PC-3 (cell line): ENCODE data around the gene IFT81. TPM values are rescaled to one million over a fixed set of nuclear protein-coding genes. Genes with fewer than 3 reads are reported as not detected.
A peak's percentile ranks its signal among the peaks of the same experiment; 100 is the strongest.

Experiments
- ATAC-seq: fragments of 200-7000 bp; cut with Tn5 transposase; 2 replicates; pipeline ENCODE4 v1.9.1; 2020; ENCODE audit warnings: mild to moderate bottlenecking, moderate library complexity
- BruUV-seq: library from RNA; stranded (reverse); fragments of 400-500 nt; replicated peaks from 2 replicates; lab custom pipeline; 2021; lab: Mats Ljungman, UMichigan
- CTCF ChIA-PET: fragments of 300-600 bp; sonication (Branson Sonifier 250); formaldehyde crosslinking; loops from one replicate; lab custom pipeline; 2022; ENCODE audit warnings: antibody characterized with exemption; lab: Charles Lee
- POLR2A ChIA-PET: fragments of 300-600 bp; sonication (Branson Sonifier 250); formaldehyde crosslinking; loops from one replicate; lab custom pipeline; 2022; ENCODE audit warnings: antibody characterized with exemption; ENCODE audit not compliant: unreplicated experiment; lab: Charles Lee
- DNase-seq: peaks from one replicate; pipeline ENCODE4 v3.0.0-alpha.2; 2015
- H2AFZ ChIP-seq: fragments of 300-600 bp; sonication (generic); 2 replicates; pipeline ENCODE4 v1.6.0; 2016; ENCODE audit warnings: antibody characterized with exemption, low read length
- H3F3A ChIP-seq: fragments of 300-600 bp; sonication (generic); one replicate; pipeline ENCODE4 v1.6.0; 2017; ENCODE audit warnings: antibody characterized with exemption, low read length, control low read depth, mild to moderate bottlenecking; ENCODE audit not compliant: unreplicated experiment
- H3K27ac ChIP-seq: fragments of 300-600 bp; sonication (generic); 2 replicates; pipeline ENCODE4 v1.5.1; 2016; ENCODE audit warnings: mild to moderate bottlenecking, low read length
- H3K27me3 ChIP-seq: fragments of 300-600 bp; sonication (generic); 2 replicates; pipeline ENCODE4 v1.6.1; 2016; ENCODE audit warnings: low read length, mixed read lengths
- H3K36me3 ChIP-seq: fragments of 300-600 bp; sonication (generic); 2 replicates; pipeline ENCODE4 v1.6.1; 2016; ENCODE audit warnings: low read depth, mixed run types, low read length, mixed read lengths
- H3K4me1 ChIP-seq: fragments of 300-600 bp; sonication (generic); 2 replicates; pipeline ENCODE4 v1.5.1; 2016; ENCODE audit warnings: low read length; ENCODE audit not compliant: insufficient read depth
- H3K4me2 ChIP-seq: fragments of 300-600 bp; sonication (generic); 2 replicates; pipeline ENCODE4 v1.6.0; 2016; ENCODE audit warnings: low read length
- H3K4me3 ChIP-seq: fragments of 300-600 bp; sonication (generic); 2 replicates; pipeline ENCODE4 v1.5.1; 2016; ENCODE audit warnings: mild to moderate bottlenecking, low read length, mixed read lengths
- H3K79me2 ChIP-seq: fragments of 300-600 bp; sonication (generic); 2 replicates; pipeline ENCODE4 v1.6.1; 2017; ENCODE audit warnings: low read length, mixed read lengths
- H3K9ac ChIP-seq: fragments of 300-600 bp; sonication (generic); 2 replicates; pipeline ENCODE4 v1.6.0; 2016; ENCODE audit warnings: mild to moderate bottlenecking, low read length
- H3K9me2 ChIP-seq: fragments of 300-600 bp; sonication (generic); replicated peaks from 2 replicates; pipeline ENCODE4 v1.6.1; 2016; ENCODE audit warnings: mixed run types, low read length, mixed read lengths
- H3K9me3 ChIP-seq: fragments of 300-600 bp; sonication (generic); 2 replicates; pipeline ENCODE4 v1.6.1; 2016; ENCODE audit warnings: low read length, mixed read lengths
- H4K20me1 ChIP-seq: fragments of 300-600 bp; sonication (generic); 2 replicates; pipeline ENCODE4 v1.6.1; 2016; ENCODE audit warnings: low read length, mixed read lengths
- CTCF ChIP-seq: fragments of 300-600 bp; sonication (generic); conservative IDR thresholded peaks from 2 replicates; pipeline ENCODE4 v1.5.1; 2017; ENCODE audit warnings: antibody characterized with exemption, low read depth, mild to moderate bottlenecking, low read length
- EZH2 ChIP-seq: fragments of 300-600 bp; sonication (generic); IDR thresholded peaks from one replicate; pipeline ENCODE4 v1.6.1; 2017; ENCODE audit warnings: antibody characterized with exemption, mild to moderate bottlenecking, low read length; ENCODE audit not compliant: unreplicated experiment
- EZH2phosphoT487 ChIP-seq: fragments of 300-600 bp; sonication (generic); IDR thresholded peaks from 2 replicates; pipeline ENCODE4 v1.6.1; 2018; ENCODE audit warnings: mild to moderate bottlenecking, antibody characterized with exemption, low read length, borderline replicate concordance
- intact Hi-C: fragments of 100-400 bp; cut with micrococcal nuclease; formaldehyde crosslinking; loops from 2 replicates; pipeline ENCODE4 v1.9.0; 2023
- total RNA-seq: library from RNA; depleted of rRNA; stranded (reverse); fragments of >200 nt; gene quantifications from 2 replicates; pipeline ENCODE4 v1.2.3, GENCODE V29; 2014; rRNA removed

The IFT81 gene
- total RNA-seq, 1 experiment from 2014 or later, result 10.1 TPM

GRCh38 chr12:110266980-110267620, 142.9 kb downstream of the IFT81 start:
- peak overlapping the region; percentile 29 for H3K4me2 ChIP-seq
- POLR2A ChIA-PET, result interaction anchor here (0.6 kb wide), 2 partner anchors 13 to 477 kb away, joined by 3 read pairs; no protein-coding TSS in a partner anchor
- BruUV-seq, result no TSS peak
- peak overlapping the region; percentile 22; the same call in 1 of the 2 replicates for H3K9ac ChIP-seq
- no peaks in the 10 kb centered on the region for H3K27me3 ChIP-seq
- H3K9me2 ChIP-seq, result no peaks in the 10 kb centered on the region
- ATAC-seq (peak; percentile 42), DNase-seq (peak; percentile 77)
- TF ChIP-seq EZH2, result no peak
- TF ChIP-seq EZH2phosphoT487, result no peak
- no peak for TF ChIP-seq CTCF
- H3K79me2 ChIP-seq, result no peaks in the 10 kb centered on the region
- H3F3A ChIP-seq, result no peaks in the 10 kb centered on the region
- no peaks in the 10 kb centered on the region for H3K9me3 ChIP-seq
- peaks cover 50% of the 10 kb centered on the region for H3K4me1 ChIP-seq
- H3K36me3 ChIP-seq, result no peaks in the 10 kb centered on the region
- CTCF ChIA-PET, result no interaction called here
- intact Hi-C loops, result no loop called here
- H2AFZ ChIP-seq, result peak overlapping the region; percentile 48
- no peaks in the 10 kb centered on the region for H4K20me1 ChIP-seq
- no peak overlapping the region; the same call in 1 of the 2 replicates for H3K4me3 ChIP-seq
- H3K27ac ChIP-seq, result peak overlapping the region; percentile 63

Other genes with a start within 250 kb of the IFT81 start
- 78.2 and 82.6 TPM in 2 replicates for gene GLTP, start 243.8 kb upstream of the IFT81 start, total RNA-seq
- 21.6 and 42.8 TPM in 2 replicates for gene TCHP, start 224.1 kb upstream of the IFT81 start, total RNA-seq
- gene GIT2, start 128.0 kb upstream of the IFT81 start, total RNA-seq, result 24.6 and 26.8 TPM in 2 replicates
- gene ANKRD13A, start 124.9 kb upstream of the IFT81 start, total RNA-seq, result 117 and 118 TPM in 2 replicates
- gene C12orf76, start 75.8 kb upstream of the IFT81 start, total RNA-seq, result 5.5 and 6.7 TPM in 2 replicates
- 174 and 211 TPM in 2 replicates for gene ATP2A2, start 156.9 kb downstream of the IFT81 start, total RNA-seq